Measurements from ENCODE around the gene KLHL29.

Gene KLHL29

GRCh38 chr2:23746141-23746863 is 361.3 kb downstream of the KLHL29 start:
- H3K27ac ChIP-seq = no peak overlapping the region
- DNase-seq (ENCODE audit: low spot score) = no peak
- H3K4me3 ChIP-seq = no peak overlapping the region
- no peak for TF ChIP-seq CTCF (IDR thresholded peaks at IDR 0.05)

- no peak for TF ChIP-seq CTCF (IDR thresholded peaks at IDR 0.05)
These were observed 366.8 kb downstream of the KLHL29 start for GRCh38 chr2:23751747-23752265.

GRCh38 chr2:23753291-23754010 is 368.5 kb downstream of the KLHL29 start:
- TF ChIP-seq CTCF (IDR thresholded peaks at IDR 0.05) = no peak
- DNase-seq (ENCODE audit: low spot score) = no peak
- no peak overlapping the region for H3K27ac ChIP-seq
- no peak overlapping the region for H3K4me3 ChIP-seq

More at GRCh38 chr2:23751747-23752265, 366.8 kb downstream of the KLHL29 start:
- H3K4me3 ChIP-seq = no peak overlapping the region
- DNase-seq (ENCODE audit: low spot score) = no peak
- H3K27ac ChIP-seq = no peak overlapping the region

GRCh38 chr2:23754970-23755369 is 370.0 kb downstream of the KLHL29 start:
- DNase-seq (ENCODE audit: low spot score) = no peak
- TF ChIP-seq CTCF (IDR thresholded peaks at IDR 0.05) = no peak
- H3K27ac ChIP-seq = no peak overlapping the region
- no peak overlapping the region for H3K4me3 ChIP-seq

- DNase-seq (ENCODE audit: low spot score) = no peak
- TF ChIP-seq CTCF (IDR thresholded peaks at IDR 0.05) = no peak
- H3K4me3 ChIP-seq = no peak overlapping the region
- no peak overlapping the region for H3K27ac ChIP-seq
These were observed 371.8 kb downstream of the KLHL29 start for GRCh38 chr2:23756593-23757292.

- no peak overlapping the region for H3K4me3 ChIP-seq
- H3K27ac ChIP-seq = no peak overlapping the region
- DNase-seq (ENCODE audit: low spot score) = no peak
- TF ChIP-seq CTCF (IDR thresholded peaks at IDR 0.05) = no peak
These were observed 372.9 kb downstream of the KLHL29 start for GRCh38 chr2:23757686-23758433.
